ENCODE data around the gene MYT1.
"Not testable (repeated sequence)": the region's sequence is repeated elsewhere in the genome, so short reads cannot be mapped to it uniquely, and the experiment has no call there.

The MYT1 gene

DNA sequence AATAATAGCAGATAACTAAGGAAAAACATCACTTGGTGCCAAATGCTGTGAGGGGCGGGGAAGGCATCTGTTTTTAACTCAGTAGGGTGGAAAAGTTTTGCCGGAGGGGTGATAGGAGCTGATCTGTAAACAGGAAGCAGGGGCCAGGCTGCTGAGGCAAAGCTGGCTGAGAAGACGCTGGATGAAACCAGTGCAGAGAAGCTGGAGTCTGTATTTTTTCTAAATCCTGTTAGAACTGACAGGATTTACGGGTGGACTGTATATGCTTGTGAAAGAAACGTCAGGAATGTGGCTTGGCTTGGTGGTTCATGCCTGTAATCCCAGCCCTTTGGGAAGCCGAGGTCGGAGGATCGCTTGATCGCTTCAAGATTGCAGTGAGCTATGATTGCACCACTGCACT, 96.9 kb downstream of the MYT1 start:
- no peak for FAIRE-seq
- no peak for DNase-seq (ENCODE audit: low spot score)

DNA sequence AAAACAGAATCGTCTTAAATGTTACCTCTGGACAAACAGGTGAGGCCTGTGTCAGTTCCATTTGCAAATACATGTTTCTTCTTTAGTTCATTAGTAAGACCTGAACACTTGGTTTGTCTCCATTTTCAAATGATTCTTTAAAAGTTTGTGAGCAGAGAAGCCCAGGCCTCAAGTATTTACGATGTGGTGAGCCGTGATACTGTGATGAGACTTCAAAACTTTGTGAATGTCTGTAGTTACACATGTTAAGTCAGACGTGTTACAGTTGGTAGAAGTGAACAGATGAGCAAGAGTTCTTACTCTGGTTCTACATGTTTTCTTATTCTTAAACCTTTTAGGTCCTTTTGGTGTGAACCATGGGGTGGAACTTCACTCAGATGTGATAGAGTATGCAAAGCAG, 99.8 kb downstream of the MYT1 start:
- no peak for DNase-seq (ENCODE audit: low spot score)
- no peak for FAIRE-seq

DNA sequence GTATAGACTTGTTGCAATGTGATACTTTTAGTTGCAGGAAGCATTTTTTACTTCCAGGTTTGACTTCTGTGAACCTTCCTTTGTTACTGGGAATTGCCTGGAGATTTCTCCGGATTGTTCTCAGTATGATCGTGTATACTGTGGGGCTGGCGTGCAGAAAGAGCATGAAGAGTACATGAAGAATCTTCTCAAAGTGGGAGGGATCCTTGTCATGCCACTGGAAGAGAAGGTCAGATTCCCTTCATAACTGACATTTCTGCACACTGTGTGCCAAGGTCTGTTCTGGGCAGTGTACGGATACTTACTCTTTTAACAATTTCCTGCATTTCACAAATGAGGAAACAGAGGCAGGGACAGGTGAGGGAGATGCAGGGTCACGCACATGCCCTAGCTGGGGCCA, 100.9 kb downstream of the MYT1 start:
- no peak for DNase-seq (ENCODE audit: low spot score)
- FAIRE-seq, result no peak

DNA sequence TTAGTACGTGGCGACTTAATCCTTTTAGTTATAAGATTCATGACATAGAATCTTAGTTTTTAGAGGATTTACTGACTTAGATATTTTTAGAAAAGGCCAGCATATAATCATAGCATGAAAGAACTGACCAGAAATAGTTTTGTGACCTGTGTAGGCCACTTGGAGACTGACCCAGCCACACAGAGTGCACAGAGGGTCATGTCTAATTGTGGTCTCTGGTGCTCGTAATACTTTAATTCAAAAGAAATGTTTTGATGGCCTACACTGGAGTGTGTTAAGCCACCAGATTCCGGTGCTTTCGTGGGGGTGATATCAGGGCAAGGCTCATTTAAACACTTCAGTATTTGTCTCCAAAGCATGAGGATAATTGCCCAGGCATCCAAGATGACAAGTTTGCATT, 102.7 kb downstream of the MYT1 start:
- DNase-seq (ENCODE audit: low spot score) (no peak), FAIRE-seq (no peak)

DNA sequence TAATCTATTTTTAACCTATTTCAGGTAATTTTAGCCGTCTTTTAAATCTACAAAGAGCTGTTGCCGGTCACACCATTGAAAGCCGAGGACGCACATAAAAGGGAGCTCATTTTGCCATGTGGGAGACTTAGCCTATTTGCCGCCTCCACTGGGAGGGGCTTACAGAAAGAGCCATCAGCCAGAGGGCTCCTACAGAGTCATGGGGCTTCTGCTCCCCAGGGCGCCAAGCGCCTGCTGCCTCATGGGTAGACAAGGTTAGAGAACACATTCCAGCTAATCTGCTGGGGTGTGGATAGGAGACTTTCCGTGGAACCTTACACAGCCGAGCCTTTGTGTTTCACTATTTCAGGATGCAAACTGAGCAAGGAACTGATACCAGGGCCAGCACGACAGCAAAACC, 103.9 kb downstream of the MYT1 start:
- no peak for DNase-seq (ENCODE audit: low spot score)

DNA sequence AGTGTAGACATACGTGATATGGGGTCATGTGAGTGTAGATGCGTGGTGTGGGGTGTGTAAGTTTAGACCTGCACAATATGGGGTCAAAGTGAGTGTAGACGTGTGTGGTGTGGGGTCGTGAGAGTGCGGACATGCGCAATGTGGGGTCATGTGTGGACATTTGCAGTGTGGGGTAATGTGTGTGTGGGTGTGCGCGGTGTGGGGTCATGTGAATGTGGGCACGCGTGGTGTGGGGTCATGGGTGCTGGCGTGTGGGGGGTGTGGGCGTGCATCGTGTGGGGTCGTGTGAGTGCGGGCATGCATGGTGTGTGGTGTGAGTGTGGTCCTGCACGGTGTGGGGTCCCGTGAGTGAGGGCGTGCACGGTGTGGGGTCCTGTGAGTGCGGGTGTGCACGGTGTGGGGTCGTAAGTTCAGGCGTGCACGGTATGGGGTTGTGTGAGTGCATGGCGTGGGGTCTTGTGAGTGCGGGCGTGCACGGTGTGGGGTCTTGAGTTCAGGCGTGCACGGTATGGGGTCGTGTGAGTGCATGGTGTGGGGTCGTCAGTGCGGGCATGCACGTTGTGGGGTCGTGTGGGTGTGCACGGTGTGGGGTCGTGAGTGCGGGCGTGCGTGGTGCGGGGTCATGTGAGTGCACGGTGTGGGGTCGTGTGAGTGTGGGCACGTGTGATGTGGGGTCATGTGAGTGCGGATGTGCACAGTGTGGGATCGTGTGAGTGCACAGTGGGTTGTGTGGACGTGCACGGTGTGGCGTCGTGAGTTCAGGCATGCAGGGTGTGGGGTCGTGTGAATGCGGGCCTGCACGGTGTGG, 105.6 kb downstream of the MYT1 start:
- no peak for FAIRE-seq
- no peak for DNase-seq (ENCODE audit: low spot score)

More for the DNA sequence above, 103.9 kb downstream of the MYT1 start:
- FAIRE-seq, result no peak

DNA sequence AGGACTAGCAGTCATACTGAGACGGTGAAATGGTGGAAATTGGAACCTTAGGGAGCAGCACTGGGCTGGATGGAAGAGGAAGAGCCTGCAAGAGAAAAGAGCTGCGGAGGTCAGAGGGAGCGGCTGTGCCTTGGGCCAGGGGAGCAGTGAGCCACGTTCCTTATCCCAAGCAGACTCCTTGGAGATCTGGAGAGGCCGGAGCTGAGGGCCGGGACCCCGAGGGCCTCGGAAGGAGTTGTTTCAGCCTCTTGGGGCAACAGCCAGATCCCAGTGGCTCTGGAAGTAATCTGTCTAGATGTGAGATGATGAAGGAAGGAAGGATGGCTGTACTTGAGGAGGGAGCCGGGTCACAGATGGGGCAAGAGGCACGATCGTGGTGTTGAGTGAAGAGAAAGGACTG, 107.4 kb downstream of the MYT1 start:
- no peak for DNase-seq (ENCODE audit: low spot score)
- no peak for FAIRE-seq

DNA sequence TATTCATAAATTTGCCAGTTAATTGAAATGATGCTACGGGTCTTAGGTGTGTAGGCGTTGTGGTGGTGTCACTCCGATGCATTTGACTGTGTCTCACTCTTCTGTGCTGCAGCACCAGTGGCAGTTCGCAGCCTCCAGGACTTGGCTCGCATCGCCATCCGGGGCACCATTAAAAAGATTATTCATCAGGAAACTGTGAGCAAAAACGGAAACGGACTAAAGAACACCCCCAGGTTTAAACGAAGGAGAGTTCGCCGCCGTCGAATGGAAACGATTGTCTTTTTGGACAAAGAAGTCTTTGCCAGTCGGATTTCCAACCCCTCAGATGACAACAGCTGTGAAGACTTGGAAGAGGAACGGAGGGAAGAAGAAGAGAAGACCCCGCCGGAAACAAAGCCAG, 108.9 kb downstream of the MYT1 start:
- DNase-seq (ENCODE audit: low spot score) (no peak), FAIRE-seq (no peak)

DNA sequence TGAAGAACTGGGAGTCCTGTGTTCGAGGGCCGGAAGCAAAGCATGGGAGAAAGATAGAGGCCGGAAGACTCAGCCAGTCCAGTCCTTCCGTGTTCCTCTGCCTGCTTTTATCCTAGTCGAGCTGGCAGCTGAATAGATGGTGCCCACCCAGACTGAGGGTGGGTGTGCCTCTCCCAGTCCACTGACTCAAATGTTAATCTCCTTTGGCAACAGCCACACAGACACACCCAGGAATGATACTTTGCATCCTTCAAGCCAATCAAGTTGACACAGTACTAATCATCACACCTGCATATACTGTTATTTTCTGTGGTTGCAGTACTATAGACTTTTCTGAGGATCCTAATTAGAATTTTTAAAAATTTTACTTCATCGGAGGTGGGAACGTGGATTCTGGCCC, 112.6 kb downstream of the MYT1 start:
- DNase-seq (ENCODE audit: low spot score) (no peak), FAIRE-seq (no peak)

DNA sequence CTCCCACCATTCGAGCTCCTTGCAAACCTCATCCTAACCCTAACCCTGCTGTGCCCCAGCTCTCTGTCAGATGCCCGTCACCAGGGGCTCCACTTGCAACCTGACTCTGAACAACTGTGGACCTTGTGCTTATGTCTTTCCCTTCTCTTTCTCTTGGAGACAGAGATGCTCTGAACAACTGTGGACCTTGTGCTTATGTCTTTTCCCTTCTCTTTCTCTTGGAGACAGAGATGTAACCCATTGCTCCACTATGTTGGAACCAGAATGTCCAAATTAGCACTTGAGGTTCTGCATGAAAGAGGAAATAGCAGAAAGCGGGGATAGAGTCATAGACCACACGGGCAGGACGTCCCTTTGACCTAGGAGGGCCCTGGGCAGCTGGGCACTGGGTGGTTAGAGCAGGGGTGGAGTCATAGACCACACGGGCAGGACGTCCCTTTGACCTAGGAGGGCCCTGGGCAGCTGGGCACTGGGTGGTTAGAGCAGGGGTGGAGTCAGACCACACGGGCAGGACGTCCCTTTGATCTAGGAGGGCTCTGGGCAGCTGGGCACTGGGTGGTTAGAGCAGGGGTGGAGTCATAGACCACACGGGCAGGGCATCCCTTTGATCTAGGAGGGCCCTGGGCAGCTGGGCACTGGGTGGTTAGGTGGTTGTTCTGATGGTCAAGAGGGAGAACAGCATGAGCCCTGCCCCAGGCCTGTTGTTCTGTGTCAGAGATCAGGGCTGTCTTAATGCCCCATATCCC, 113.5 kb downstream of the MYT1 start:
- no peak for DNase-seq (ENCODE audit: low spot score)
- FAIRE-seq, result no peak

DNA sequence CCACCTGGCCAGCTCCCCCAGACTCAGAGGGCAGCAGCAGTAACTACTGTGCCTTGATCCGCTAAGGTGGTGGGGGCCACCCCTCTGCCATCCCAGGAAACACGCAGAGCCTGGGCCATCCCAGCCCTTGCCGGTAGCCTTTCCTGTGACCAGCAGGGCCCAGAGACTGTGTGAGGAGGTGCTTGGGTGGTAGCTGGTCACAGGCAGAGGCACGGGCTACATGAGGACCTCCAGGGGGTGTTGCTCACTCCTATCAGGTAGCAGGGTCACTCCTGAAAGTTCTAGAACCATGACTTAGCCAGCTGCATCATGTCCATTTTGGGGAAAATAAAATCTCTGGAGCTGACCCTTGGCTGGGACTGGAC, 114.0 kb downstream of the MYT1 start:
- DNase-seq (ENCODE audit: low spot score) (no peak), FAIRE-seq (no peak)

DNA sequence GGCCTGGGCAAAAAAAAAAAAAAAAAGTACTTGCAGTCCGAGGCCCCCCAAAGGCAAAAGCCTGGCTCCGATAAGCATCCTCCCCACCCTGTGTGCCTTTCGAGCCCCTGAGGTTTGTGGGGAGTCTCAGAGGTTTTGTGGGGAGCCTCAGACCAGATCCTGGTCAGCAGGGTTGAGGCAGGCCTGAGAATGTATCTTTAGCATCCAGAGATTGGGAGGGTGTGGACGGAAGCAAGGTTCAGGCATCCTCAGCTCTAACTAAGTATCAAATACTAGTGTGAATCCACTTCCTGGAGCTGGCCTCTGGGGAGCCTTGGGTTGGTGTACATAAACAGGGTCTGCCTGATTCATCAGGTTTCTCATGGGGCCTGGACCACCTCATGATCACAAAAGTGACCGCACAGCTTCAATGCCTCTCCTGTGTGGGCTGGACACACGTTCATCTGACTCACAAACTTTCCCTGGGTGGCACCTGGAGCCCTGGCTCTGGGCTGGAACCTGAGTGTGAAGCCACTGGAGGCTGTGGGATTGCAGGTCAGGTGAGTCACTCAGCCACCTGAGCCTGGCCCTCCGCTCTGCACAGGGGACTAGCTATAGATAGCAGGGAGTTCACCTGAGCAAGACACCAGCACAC, 115.7 kb downstream of the MYT1 start:
- FAIRE-seq, result no peak
- DNase-seq (ENCODE audit: low spot score), result no peak

DNA sequence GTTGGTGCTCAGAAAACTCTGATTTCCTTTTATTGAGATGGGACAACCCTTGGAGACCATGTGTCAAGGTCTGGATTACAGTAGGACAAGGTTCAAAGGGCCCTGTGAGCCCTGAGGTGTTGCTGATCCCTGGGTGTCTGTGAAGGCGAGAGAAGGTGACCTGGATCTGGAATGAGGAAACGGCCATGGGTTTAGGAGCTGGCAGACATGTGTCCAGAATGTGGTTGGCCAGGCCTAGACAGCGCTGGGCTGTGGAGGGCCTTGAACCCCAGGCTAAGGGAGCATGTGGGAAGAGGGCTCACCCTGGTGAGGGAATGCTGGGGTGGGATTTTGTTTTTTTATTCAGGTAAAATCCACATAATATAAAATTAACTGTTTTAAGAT, 116.2 kb downstream of the MYT1 start:
- DNase-seq (ENCODE audit: low spot score) (no peak), FAIRE-seq (no peak)

DNA sequence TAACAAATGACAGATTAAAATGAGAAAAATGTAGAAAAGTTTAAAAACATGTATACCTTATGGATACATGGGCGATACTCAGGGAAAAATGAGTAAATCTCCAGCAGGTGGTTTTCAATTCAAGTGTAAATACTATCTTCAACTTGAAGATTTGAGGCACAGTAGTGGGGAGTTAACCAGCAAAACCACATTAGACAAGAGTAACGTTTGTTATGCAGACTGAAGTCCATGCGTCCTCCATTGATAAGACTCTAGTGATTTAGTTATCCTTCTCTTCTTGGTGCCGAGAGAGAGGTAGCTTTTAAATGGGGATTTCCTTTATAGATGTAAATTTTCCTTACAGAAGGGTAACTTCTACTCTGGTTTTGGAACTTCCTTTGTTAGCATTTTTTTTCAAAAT, 119.4 kb downstream of the MYT1 start:
- DNase-seq (ENCODE audit: low spot score), result no peak
- FAIRE-seq, result no peak

DNA sequence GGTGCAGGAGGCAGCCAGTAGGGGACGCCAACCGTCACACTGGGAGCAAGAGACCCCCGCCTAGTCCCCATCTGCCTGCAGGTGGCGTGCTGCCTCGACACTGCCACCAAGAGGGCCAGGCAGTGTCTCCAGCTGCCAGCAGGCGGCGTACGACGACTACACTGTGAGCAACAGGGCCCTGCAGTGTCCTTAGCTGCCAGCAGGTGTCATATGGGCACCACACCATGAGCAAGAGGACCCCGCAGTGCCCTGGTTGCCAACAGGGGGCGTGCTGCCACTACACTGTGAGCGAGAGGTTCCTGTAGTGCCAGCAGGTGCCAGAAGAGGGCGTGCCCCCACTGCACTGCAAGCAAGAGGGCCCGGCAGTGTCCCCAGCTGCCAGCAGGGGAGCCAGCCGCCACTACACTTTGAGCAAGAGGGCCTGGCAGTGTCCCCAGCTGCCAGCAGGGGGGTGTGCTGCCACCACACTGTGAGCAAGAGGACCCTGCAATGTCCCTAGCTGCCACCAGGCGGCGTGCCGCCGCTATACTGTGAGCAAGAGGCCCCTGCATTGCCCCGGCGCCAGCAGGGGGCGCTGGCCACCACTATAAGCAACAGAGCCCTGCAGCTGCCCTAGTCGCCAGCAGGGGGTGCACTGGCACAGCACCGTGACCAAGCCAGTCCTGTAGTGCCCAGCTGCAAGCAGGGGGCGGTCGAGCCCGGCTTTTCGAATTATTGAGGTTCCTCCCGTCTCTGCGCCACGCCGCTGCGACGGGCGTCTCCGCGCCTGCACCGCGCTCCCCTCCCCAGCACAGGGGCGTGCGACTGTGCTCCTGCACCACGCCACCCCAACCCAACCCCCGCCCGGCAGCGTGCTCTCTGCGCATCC, 121.6 kb downstream of the MYT1 start:
- peak; percentile 41 for DNase-seq (ENCODE audit: low spot score)
- not testable (repeated sequence) for FAIRE-seq

DNA sequence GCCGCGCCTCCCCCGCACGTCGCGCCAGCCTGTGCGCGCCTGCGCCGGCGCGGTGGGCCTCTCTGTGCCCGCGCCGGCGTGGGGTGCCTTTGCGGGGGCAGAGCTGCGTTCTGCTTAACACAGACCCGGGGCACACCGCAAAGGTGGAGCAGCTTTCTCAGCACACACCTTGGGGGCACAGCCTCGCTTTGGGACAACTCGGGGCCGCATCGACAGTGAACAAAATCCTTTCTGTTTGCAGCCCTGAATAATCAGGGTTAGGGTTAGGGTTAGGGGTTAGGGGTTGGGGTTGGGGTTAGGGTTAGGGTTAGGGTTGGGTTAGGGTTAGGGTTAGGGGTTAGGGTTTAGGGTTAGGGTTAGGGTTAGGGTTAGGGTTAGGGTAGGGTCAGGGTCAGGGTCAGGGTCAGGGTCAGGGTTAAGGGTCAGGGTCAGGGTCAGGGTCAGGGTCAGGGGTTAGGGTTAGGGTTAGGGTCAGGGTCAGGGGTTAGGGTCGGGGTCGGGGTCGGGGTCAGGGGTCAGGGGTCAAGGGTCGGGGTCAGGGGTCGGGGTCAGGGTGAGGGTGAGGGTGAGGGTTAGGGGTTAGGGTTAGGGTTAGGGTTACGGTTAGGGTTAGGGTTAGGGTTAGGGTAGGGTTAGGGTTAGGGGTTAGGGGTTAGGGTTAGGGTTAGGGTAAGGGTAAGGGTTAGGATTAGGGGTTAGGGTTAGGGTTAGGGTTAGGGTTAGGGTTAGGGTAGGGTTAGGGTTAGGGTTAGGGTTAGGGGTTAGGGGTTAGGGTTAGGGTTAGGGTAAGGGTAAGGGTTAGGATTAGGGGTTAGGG, 122.4 kb downstream of the MYT1 start:
- DNase-seq (ENCODE audit: low spot score); FAIRE-seq: not testable (repeated sequence)

DNA sequence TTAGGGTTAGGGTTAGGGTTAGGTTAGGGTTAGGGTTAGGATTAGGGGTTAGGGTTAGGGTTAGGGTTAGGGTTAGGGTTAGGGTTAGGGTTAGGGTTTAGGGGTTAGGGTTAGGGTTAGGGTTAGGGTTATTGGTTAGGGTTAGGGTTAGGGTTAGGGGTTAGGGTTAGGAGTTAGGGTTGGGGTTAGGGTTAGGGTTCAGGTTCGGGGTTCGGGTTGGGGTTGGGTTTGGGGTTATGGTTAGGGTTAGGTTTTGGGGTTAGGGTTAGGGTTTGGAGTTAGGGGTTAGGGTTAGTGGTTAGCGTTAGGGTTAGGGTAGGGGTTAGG, 123.0 kb downstream of the MYT1 start:
- DNase-seq (ENCODE audit: low spot score); FAIRE-seq: not testable (repeated sequence)
